ENCODE measurements around the gene NAGLU.

- TF ChIP-seq, protein P1, sequence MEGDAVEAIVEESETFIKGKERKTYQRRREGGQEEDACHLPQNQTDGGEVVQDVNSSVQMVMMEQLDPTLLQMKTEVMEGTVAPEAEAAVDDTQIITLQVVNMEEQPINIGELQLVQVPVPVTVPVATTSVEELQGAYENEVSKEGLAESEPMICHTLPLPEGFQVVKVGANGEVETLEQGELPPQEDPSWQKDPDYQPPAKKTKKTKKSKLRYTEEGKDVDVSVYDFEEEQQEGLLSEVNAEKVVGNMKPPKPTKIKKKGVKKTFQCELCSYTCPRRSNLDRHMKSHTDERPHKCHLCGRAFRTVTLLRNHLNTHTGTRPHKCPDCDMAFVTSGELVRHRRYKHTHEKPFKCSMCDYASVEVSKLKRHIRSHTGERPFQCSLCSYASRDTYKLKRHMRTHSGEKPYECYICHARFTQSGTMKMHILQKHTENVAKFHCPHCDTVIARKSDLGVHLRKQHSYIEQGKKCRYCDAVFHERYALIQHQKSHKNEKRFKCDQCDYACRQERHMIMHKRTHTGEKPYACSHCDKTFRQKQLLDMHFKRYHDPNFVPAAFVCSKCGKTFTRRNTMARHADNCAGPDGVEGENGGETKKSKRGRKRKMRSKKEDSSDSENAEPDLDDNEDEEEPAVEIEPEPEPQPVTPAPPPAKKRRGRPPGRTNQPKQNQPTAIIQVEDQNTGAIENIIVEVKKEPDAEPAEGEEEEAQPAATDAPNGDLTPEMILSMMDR (IDR thresholded peaks at IDR 0.05): no peak
- no peak for TF ChIP-seq POLR2A (IDR thresholded peaks at IDR 0.05)
These were observed 24.2 kb downstream of the NAGLU start for GRCh38 chr17:42560246-42560645.
